K562 (cell line): ENCODE results near the gene RRBP1. TPM values are rescaled to one million over a fixed set of nuclear protein-coding genes. Genes with fewer than 3 reads are reported as not detected.

Experiments
- ATAC-seq: fragments of 200-7000 bp; cut with Tn5 transposase; 3 replicates; pipeline ENCODE4 v1.9.1; 2020; ENCODE audit warnings: moderate library complexity
- BruUV-seq: library from RNA; stranded (reverse); fragments of 400-500 nt; replicated peaks from 2 replicates; lab custom pipeline; 2021; lab: Mats Ljungman, UMichigan
- CTCF ChIA-PET: fragments of 300-600 bp; formaldehyde crosslinking; extraction: SDS; loops from one replicate; lab custom pipeline; 2021; ENCODE audit warnings: low intra/inter-chr PET ratio; lab: Yijun Ruan, JAX
- POLR2A ChIA-PET: fragments of 300-600, 350-650 bp; sonication (Branson Sonifier 250); formaldehyde crosslinking; extraction: SDS; loops from one replicate; lab custom pipeline; 2021; ENCODE audit warnings: antibody characterized with exemption, inconsistent platforms; lab: Yijun Ruan, JAX
- DNase-seq, 4 experiments: peaks; one replicate each; pipeline versions ENCODE4 v3.0.0 to v3.0.0-alpha.2; 2011 to 2018; ENCODE audit warnings: low spot score in 3 of 4, mixed read lengths in 3 of 4; ENCODE audit errors: extremely low read depth in 1 of 4
- FAIRE-seq: peaks from 2 replicates; lab custom pipeline; 2011; peaks lifted over from hg19 to GRCh38; lab: Jason Lieb, UNC
- H2AFZ ChIP-seq: 2 replicates; pipeline ENCODE4 v1.6.0; 2011; ENCODE audit warnings: low read depth, low read length, control low read depth, inconsistent platforms
- H3K27ac ChIP-seq: fragments of 200-600 bp; 3 replicates; pipeline ENCODE4 v1.8.0; 2011; ENCODE audit warnings: low read depth, mild to moderate bottlenecking, control low read depth, inconsistent platforms, low read length, moderate library complexity, mixed read lengths; ENCODE audit errors: extremely low read depth
- H3K27me3 ChIP-seq, 2 experiments: fragments of 300-600 bp in 1 of 2; 2 replicates in 1 of 2; 3 replicates in 1 of 2; pipeline versions ENCODE4 v1.6.0 to v1.8.0; 2011; ENCODE audit warnings: inconsistent platforms in 2 of 2, low read length in 2 of 2, mild to moderate bottlenecking in 1 of 2, mixed read lengths in 1 of 2, moderate library complexity in 1 of 2; ENCODE audit not compliant: control insufficient read depth in 2 of 2, insufficient read depth in 2 of 2
- H3K36me3 ChIP-seq: fragments of 300-600 bp; 3 replicates; pipeline ENCODE4 v1.8.0; 2011; ENCODE audit warnings: mild to moderate bottlenecking, low read length, inconsistent platforms; ENCODE audit not compliant: control insufficient read depth, insufficient read depth
- H3K4me1 ChIP-seq, 2 experiments: fragments of 200-600 bp in 1 of 2; replicated peaks in 1 of 2; 2 replicates in 1 of 2; 3 replicates in 1 of 2; pipeline versions ENCODE4 v1.5.1 to v1.8.0; 2011; ENCODE audit warnings: inconsistent platforms in 2 of 2, low read length in 2 of 2, mild to moderate bottlenecking in 1 of 2, mixed read lengths in 1 of 2, moderate library complexity in 1 of 2; ENCODE audit not compliant: control insufficient read depth in 2 of 2, insufficient read depth in 2 of 2
- H3K4me2 ChIP-seq: 2 replicates; pipeline ENCODE4 v1.6.1; 2011; ENCODE audit warnings: low read length, control low read depth, inconsistent platforms, mixed read lengths; ENCODE audit not compliant: insufficient read depth
- H3K4me3 ChIP-seq: fragments of 200-600 bp; sonication (generic), shearing (Covaris generic); 2 replicates; pipeline ENCODE4 v1.5.1; 2016; ENCODE audit warnings: control low read depth, inconsistent platforms
- H3K79me2 ChIP-seq: fragments of 200-600 bp; 3 replicates; pipeline ENCODE4 v1.8.0; 2011; ENCODE audit warnings: low read length, inconsistent platforms; ENCODE audit not compliant: control insufficient read depth, insufficient read depth
- H3K9ac ChIP-seq, 2 experiments: 2 replicates each; pipeline versions ENCODE4 v1.6.0 to v1.6.1; 2011; ENCODE audit warnings: low read depth in 2 of 2, low read length in 2 of 2, control low read depth in 1 of 2, inconsistent platforms in 1 of 2, mild to moderate bottlenecking in 1 of 2, mixed read lengths in 1 of 2; ENCODE audit not compliant: insufficient read depth in 1 of 2
- H3K9me1 ChIP-seq: one replicate; pipeline ENCODE4 v1.6.0; 2011; ENCODE audit warnings: inconsistent platforms, mild to moderate bottlenecking, low read length, moderate library complexity; ENCODE audit not compliant: control insufficient read depth, insufficient read depth
- H3K9me3 ChIP-seq: replicated peaks from 2 replicates; pipeline ENCODE4 v1.5.1; 2011; ENCODE audit warnings: low read depth, low read length, inconsistent platforms; ENCODE audit not compliant: control insufficient read depth, insufficient read depth
- H4K20me1 ChIP-seq: replicated peaks from 2 replicates; pipeline ENCODE4 v1.6.1; 2011; ENCODE audit warnings: low read length, inconsistent platforms, mixed read lengths; ENCODE audit not compliant: control insufficient read depth, insufficient read depth
- BCOR ChIP-seq: fragments of 450-650 bp; IDR thresholded peaks from 2 replicates; pipeline ENCODE4 v1.6.1; 2016
- BDP1 ChIP-seq: IDR thresholded peaks from 3 replicates; pipeline ENCODE4 v1.6.1; 2011; ENCODE audit not compliant: insufficient read length, insufficient read depth
- BHLHE40 ChIP-seq: IDR thresholded peaks from 2 replicates; pipeline ENCODE4 v1.6.1; 2011; ENCODE audit warnings: low read length, improper control_type of control experiment
- GATA2 ChIP-seq: sonication (generic); formaldehyde crosslinking; IDR thresholded peaks from 2 replicates; pipeline ENCODE4 v1.4.0; 2020; ENCODE audit warnings: mild to moderate bottlenecking, missing genetic modification reagents
- NELFE ChIP-seq: IDR thresholded peaks from 2 replicates; pipeline ENCODE4 v1.6.1; 2011; ENCODE audit warnings: mild to moderate bottlenecking; ENCODE audit not compliant: insufficient read depth, insufficient read length
- NR2F6 ChIP-seq: fragments of 450-650 bp; formaldehyde crosslinking; IDR thresholded peaks from 2 replicates; pipeline ENCODE4 v1.4.0; 2020; ENCODE audit warnings: mild to moderate bottlenecking
- POLR2A ChIP-seq: fragments of 450-650 bp; conservative IDR thresholded peaks from 2 replicates; pipeline ENCODE4 v1.6.1; 2016
- RERE ChIP-seq: sonication (generic); formaldehyde crosslinking; IDR thresholded peaks from 2 replicates; pipeline ENCODE4 v1.8.0; 2023; ENCODE audit warnings: missing genetic modification reagents, mild to moderate bottlenecking, borderline replicate concordance
- TCF7L2 ChIP-seq: fragments of 150-350 bp; IDR thresholded peaks from 2 replicates; pipeline ENCODE4 v1.6.1; 2016; ENCODE audit warnings: low read depth, mild to moderate bottlenecking, low read length, moderate library complexity
- ZFP30 ChIP-seq: fragments of 250-450 bp; sonication (Bioruptor Pico); IDR thresholded peaks from 2 replicates; pipeline ENCODE4 v1.8.0; 2022; ENCODE audit warnings: moderate library complexity, mild to moderate bottlenecking, inconsistent platforms, borderline replicate concordance
- ZNF707 ChIP-seq: fragments of 250-450 bp; sonication (Bioruptor Pico); conservative IDR thresholded peaks from 2 replicates; pipeline ENCODE4 v1.8.0; 2022; ENCODE audit warnings: inconsistent platforms, mild to moderate bottlenecking, moderate library complexity
- ZNF75A ChIP-seq: fragments of 450-650 bp; formaldehyde crosslinking; IDR thresholded peaks from 2 replicates; pipeline ENCODE4 v1.4.0; 2020; ENCODE audit warnings: mild to moderate bottlenecking
- WGBS: fragments of 100-300 bp; shearing (Covaris generic); methylation state at CpG from one replicate; pipeline ENCODE4 v1.1.6; 2016; ENCODE audit warnings: low coverage, mixed read lengths; ENCODE audit not compliant: insufficient coverage; ENCODE audit errors: missing lambda C conversion rate; 5-methylcytosine and 5-hydroxymethylcytosine counted together
- in situ Hi-C: fragments of 300-500 bp; cut with MboI; formaldehyde crosslinking; loops from 4 replicates; pipeline ENCODE4 v1.15.0; 2018; ENCODE audit warnings: inconsistent platforms, mixed read lengths
- intact Hi-C: fragments of 100-400 bp; cut with micrococcal nuclease; formaldehyde crosslinking; loops from 2 replicates; pipeline ENCODE4 v1.14.2; 2022
- polyA plus RNA-seq, 8 experiments: library from polyadenylated mRNA; depleted of rRNA in 4 of 8; stranded (reverse) in 5 of 8; unstranded in 3 of 8; fragments of >200 nt; fragmentation: Nextera tagmentation in 2 of 8; fragmentation: Illumina TruSeq in 1 of 8; extraction: Ambion mirVana in 2 of 8; extraction: Trizol in 1 of 8; gene quantifications; 2 replicates each; pipeline versions ENCODE4 v1.2.1 to v1.2.3, GENCODE V29; 2011 to 2014; ENCODE audit warnings: inconsistent platforms in 1 of 8, missing spikeins in 1 of 8
- total RNA-seq, 7 experiments: library from RNA; depleted of rRNA in 6 of 7; stranded (reverse); fragments of >200 nt in 6 of 7; fragmentation: Illumina TruSeq in 2 of 7; extraction: Trizol in 2 of 7; gene quantifications; 2 replicates each; pipeline versions ENCODE4 v1.2.1 to v1.2.3, GENCODE V29; 2011 to 2021; ENCODE audit warnings: low replicate concordance in 1 of 7

The RRBP1 gene
- total and polyA plus RNA-seq, 9 of the 15 experiments (the other 6 are each of a cell fraction or from before 2014, with no cell fraction given) = 0.84 to 32.0 (median 17.6) TPM

GRCh38 chr20:17614176-17614811 is 67.7 kb downstream of the RRBP1 start:
- ATAC-seq (no peak), DNase-seq (no peak)
- Histone ChIP-seq H4K20me1 (no peaks in the 10 kb centered on the region; the same call in 1 of the 2 replicates), H2AFZ (no peak overlapping the region)
- POLR2A ChIA-PET = interaction anchor here (0.6 to 1.2 kb wide), 4 partner anchors 78 to 296 kb away, joined by 3 to 5 read pairs (median 3); no protein-coding TSS in a partner anchor
- intact Hi-C loops = no loop called here
- TF ChIP-seq POLR2A (no peak), NR2F6 (CRISPR knock-in tag) (no peak), RERE (no peak), BHLHE40 (no peak), ZNF75A (CRISPR knock-in tag) (no peak), BDP1 (no peak), ZNF707 (CRISPR knock-in tag) (no peak), BCOR (no peak), NELFE (no peak), GATA2 (CRISPR knock-in tag) (no peak), TCF7L2 (no peak), ZFP30 (CRISPR knock-in tag) (no peak)
- TF ChIP-seq, all 486 proteins: peak for 0
- no peak overlapping the region for H3K27ac ChIP-seq
- no peak overlapping the region for H3K4me3 ChIP-seq
- H3K27me3 ChIP-seq = no peaks in the 10 kb centered on the region
- CTCF ChIA-PET = no interaction called here
- in situ Hi-C loops = loop anchor here (5.0 kb wide), 1 partner anchor 72 kb away; no protein-coding TSS in a partner anchor
- no peaks in the 10 kb centered on the region for H3K9me3 ChIP-seq
- no TSS peak for BruUV-seq
- 66% methylated on average over 11 of the region's 20 CpGs for WGBS
- H3K9me1 ChIP-seq = no peaks in the 10 kb centered on the region
- H3K79me2 ChIP-seq = no peaks in the 10 kb centered on the region
- no peak overlapping the region for H3K9ac ChIP-seq
- no peak for FAIRE-seq
- peaks cover 0 to 24% of the 10 kb centered on the region in 2 experiments; a peak in 2 of 5 replicates for H3K4me1 ChIP-seq
- H3K4me2 ChIP-seq = no peak overlapping the region
- H3K36me3 ChIP-seq = peaks cover 26% of the 10 kb centered on the region; the same call in 1 of the 3 replicates
